Endodermal cell (in vitro differentiated cells): ENCODE measurements around the gene INO80C. TPM values are rescaled to one million over a fixed set of nuclear protein-coding genes. Genes with fewer than 3 reads are reported as not detected.

ENCODE experiments used
- DNase-seq: peaks from one replicate; pipeline ENCODE4 v3.0.0-alpha.2; 2017
- H3K27ac ChIP-seq: 2 replicates; pipeline ENCODE4 v1.5.1; 2013; ENCODE audit warnings: mild to moderate bottlenecking, low read depth, low read length, moderate library complexity
- H3K27me3 ChIP-seq: 2 replicates; pipeline ENCODE4 v1.6.1; 2013; ENCODE audit warnings: mild to moderate bottlenecking, low read length, moderate library complexity; ENCODE audit not compliant: insufficient read depth, control insufficient read depth, poor library complexity, severe bottlenecking
- H3K36me3 ChIP-seq: 2 replicates; pipeline ENCODE4 v1.7.0; 2013; ENCODE audit warnings: mild to moderate bottlenecking, low read length, moderate library complexity; ENCODE audit not compliant: control insufficient read depth, insufficient read depth
- H3K4me1 ChIP-seq: one replicate; pipeline ENCODE4 v1.7.0; 2013; ENCODE audit warnings: low read length; ENCODE audit not compliant: control insufficient read depth, insufficient read depth
- H3K4me3 ChIP-seq: 2 replicates; pipeline ENCODE4 v1.5.1; 2013; ENCODE audit warnings: mild to moderate bottlenecking, low read length, moderate library complexity
- H3K9ac ChIP-seq: 2 replicates; pipeline ENCODE4 v1.6.1; 2013; ENCODE audit warnings: mild to moderate bottlenecking, low read length, moderate library complexity; ENCODE audit not compliant: poor library complexity, severe bottlenecking; ENCODE audit errors: extremely low read depth
- H3K9me3 ChIP-seq: 2 replicates; pipeline ENCODE4 v1.6.1; 2013; ENCODE audit warnings: mild to moderate bottlenecking, low read length, moderate library complexity; ENCODE audit not compliant: control insufficient read depth
- H3K27ac Mint-ChIP-seq: 2 replicates; pipeline ENCODE4 v1.8.0; 2020; ENCODE audit warnings: mixed read lengths
- H3K27me3 Mint-ChIP-seq: 2 replicates; pipeline ENCODE4 v1.8.0; 2021; ENCODE audit warnings: mild to moderate bottlenecking, mixed read lengths; ENCODE audit not compliant: insufficient read depth
- H3K36me3 Mint-ChIP-seq: 2 replicates; pipeline ENCODE4 v1.8.0; 2020; ENCODE audit warnings: low read depth, mixed read lengths
- H3K4me1 Mint-ChIP-seq: 2 replicates; pipeline ENCODE4 v1.8.0; 2020; ENCODE audit warnings: mixed read lengths
- H3K4me3 Mint-ChIP-seq: 2 replicates; pipeline ENCODE4 v1.8.0; 2020; ENCODE audit warnings: mild to moderate bottlenecking, moderate library complexity, mixed read lengths
- H3K9me3 Mint-ChIP-seq: 2 replicates; pipeline ENCODE4 v1.8.0; 2020; ENCODE audit warnings: mild to moderate bottlenecking, mixed read lengths
- CTCF ChIP-seq: fragments of 200-600 bp; sonication (generic); conservative IDR thresholded peaks from 2 replicates; pipeline ENCODE4 v1.5.0; 2021; ENCODE audit warnings: antibody characterized with exemption, mild to moderate bottlenecking
- WGBS, 2 experiments: methylation state at CpG; one replicate each; pipeline versions ENCODE4 v1.1.5 to v1.1.7; 2013; ENCODE audit warnings: missing lambda C conversion rate in 2 of 2, mixed read lengths in 1 of 2; ENCODE audit not compliant: insufficient coverage in 1 of 2, insufficient read length in 1 of 2; 5-methylcytosine and 5-hydroxymethylcytosine counted together
- total RNA-seq, 2 donors: library from RNA; stranded (reverse); fragmentation: NEBNext Ultra II Directional in 1 of 2; extraction: Animal tissue kit (Norgen Biotek cat#: 25700) in 1 of 2; gene quantifications; 2 replicates in 1 of 2; 3 replicates in 1 of 2; pipeline ENCODE4 v1.2.1, GENCODE V29; 2021

The INO80C gene
- total RNA-seq, 2 donors from 2014 or later, result 31.1 to 31.9 TPM

GRCh38 chr18:35438480-35439234, 59.1 kb downstream of the INO80C start:
- no peaks in the 10 kb centered on the region for H3K9me3 Mint-ChIP-seq
- no peak overlapping the region for H3K27ac ChIP-seq
- TF ChIP-seq CTCF, result no peak
- no peaks in the 10 kb centered on the region for H3K36me3 Mint-ChIP-seq
- peaks cover 6% of the 10 kb centered on the region for H3K9me3 ChIP-seq
- peak overlapping the region; percentile 69 for H3K27ac Mint-ChIP-seq
- WGBS, 2 experiments, result 90 to 100% methylated on average over 1 of the region's 1 CpG
- peak; percentile 80 for DNase-seq
- H3K4me3 ChIP-seq, result no peak overlapping the region
- no peak overlapping the region for H3K4me3 Mint-ChIP-seq
- H3K27me3 ChIP-seq, result no peaks in the 10 kb centered on the region
- H3K36me3 ChIP-seq, result no peaks in the 10 kb centered on the region
- peaks cover 9% of the 10 kb centered on the region for H3K4me1 ChIP-seq
- no peak overlapping the region for H3K9ac ChIP-seq
- H3K4me1 Mint-ChIP-seq, result peaks cover 30% of the 10 kb centered on the region
- H3K27me3 Mint-ChIP-seq, result no peaks in the 10 kb centered on the region

GRCh38 chr18:35437836-35438235, 59.9 kb downstream of the INO80C start:
- Histone ChIP-seq H3K27ac (no peak overlapping the region), H3K4me1 (peaks cover 9% of the 10 kb centered on the region), H3K36me3 (no peaks in the 10 kb centered on the region), H3K4me3 (no peak overlapping the region), H3K27me3 (no peaks in the 10 kb centered on the region), H3K9me3 (peaks cover 6% of the 10 kb centered on the region), H3K9ac (no peak overlapping the region)
- Mint-ChIP-seq H3K27me3 (no peaks in the 10 kb centered on the region), H3K9me3 (no peaks in the 10 kb centered on the region), H3K4me1 (peaks cover 32% of the 10 kb centered on the region), H3K36me3 (no peaks in the 10 kb centered on the region), H3K27ac (no peak overlapping the region), H3K4me3 (no peak overlapping the region)
- no peak for DNase-seq
- 90 to 95% methylated on average over 2 of the region's 2 CpGs for WGBS, 2 experiments
- TF ChIP-seq CTCF, result no peak

GRCh38 chr18:35436076-35436649, 61.6 kb downstream of the INO80C start:
- Mint-ChIP-seq H3K36me3 (no peaks in the 10 kb centered on the region), H3K27me3 (no peaks in the 10 kb centered on the region), H3K4me1 (peaks cover 25% of the 10 kb centered on the region), H3K9me3 (no peaks in the 10 kb centered on the region), H3K4me3 (no peak overlapping the region), H3K27ac (no peak overlapping the region)
- H3K27ac ChIP-seq, result no peak overlapping the region
- H3K36me3 ChIP-seq, result no peaks in the 10 kb centered on the region
- no peaks in the 10 kb centered on the region for H3K27me3 ChIP-seq
- no peak for DNase-seq
- no peak for TF ChIP-seq CTCF
- WGBS, 2 experiments, result 99 to 100% methylated on average over 1 to 3 of the region's 3 CpGs
- H3K9ac ChIP-seq, result no peak overlapping the region
- H3K4me1 ChIP-seq, result peaks cover 9% of the 10 kb centered on the region
- H3K9me3 ChIP-seq, result peaks cover 6% of the 10 kb centered on the region
- H3K4me3 ChIP-seq, result no peak overlapping the region
